Measurements from ENCODE around the gene NFKB2.

NFKB2 gene

DNA sequence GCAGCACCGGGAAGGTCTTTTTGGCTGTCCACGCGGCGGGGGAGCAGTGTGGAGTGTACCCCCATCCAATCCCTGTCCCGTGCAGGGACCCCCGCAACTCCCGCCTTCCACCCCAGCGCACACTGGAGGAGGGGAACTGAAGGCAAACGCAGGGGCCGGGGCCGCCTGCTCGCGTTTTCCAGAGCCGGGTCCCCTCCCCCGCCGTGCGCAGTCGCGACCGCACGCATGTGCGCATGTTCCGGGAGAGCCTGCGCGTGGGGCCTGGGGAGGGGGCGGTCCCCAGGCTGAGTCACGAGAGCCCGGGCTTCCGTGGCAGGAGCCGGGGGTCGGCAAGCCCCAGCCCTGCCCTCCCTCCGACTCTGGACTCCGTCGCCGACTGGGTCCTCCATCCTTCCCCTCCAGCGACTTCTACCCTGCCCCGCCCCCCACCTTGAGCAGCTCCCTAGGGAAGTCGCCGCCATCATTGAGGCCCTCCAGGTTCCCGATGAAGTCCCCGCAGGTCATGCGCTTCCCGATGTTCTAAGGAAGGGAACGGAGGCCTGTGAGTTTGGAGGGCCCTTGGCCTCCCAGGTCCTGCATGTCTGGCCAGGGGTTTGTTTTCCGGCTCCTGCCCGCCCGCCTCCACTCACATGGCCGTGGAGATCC, 15.0 kb downstream of the NFKB2 start:
- no peak for DNase-seq (ENCODE audit: extremely low spot score)
- CTCF ChIA-PET: interaction anchor here (0.6 to 1.0 kb wide), 2 partner anchors 17 to 176 kb away, joined by 3 read pairs; no protein-coding TSS in a partner anchor
- no peak for TF ChIP-seq NFRKB (IDR thresholded peaks at IDR 0.05)
- POLR2A ChIA-PET: interaction anchor here (0.6 to 2.2 kb wide), 5 partner anchors 10 to 22 kb away, joined by 3 to 7 read pairs (median 3); partner anchors contain the start of genes CUEDC2, FBXL15 and NFKB2

DNA sequence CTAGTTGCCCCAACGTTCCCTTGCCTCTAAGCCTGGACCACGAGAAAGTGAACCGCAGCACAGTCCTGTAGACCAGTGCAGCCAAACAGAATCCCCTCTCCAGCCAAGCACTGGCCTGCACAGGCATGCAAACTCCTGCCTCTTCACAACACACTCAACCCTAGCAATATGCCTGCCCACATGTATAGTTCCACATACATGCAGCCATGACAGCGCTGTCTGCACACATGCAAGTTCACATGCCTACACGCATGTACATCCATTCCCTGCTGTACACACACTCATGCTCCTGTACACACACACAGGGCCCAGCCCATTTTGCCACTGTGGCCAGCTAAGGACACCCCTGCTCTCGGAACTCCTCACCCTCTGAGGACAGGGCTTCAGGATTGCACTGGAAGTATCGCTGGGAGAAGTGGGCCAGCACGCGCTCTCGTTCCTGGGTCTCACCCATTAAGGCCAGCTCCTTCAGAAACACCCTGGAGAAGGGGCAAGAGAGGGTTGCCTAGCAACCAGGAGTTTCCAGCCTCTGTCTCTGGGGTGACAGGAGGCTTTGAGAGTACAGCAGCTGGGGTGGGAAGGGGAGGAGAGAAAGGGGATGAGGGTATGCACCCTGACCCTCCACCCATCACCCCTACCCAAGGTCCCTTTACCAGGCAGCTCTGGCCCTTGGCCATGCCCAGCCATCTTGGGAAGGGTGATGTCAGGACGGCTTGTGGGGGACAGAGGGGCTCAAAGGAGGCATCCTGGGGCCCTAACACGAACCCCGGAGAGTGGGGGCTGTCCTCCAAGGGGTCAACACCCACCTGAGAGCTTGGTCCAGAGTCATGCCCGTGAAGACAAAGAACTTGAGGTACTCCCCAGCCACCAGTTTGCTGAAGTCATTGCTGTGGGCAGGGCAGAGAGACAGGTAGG, 16.1 kb downstream of the NFKB2 start:
- DNase-seq (ENCODE audit: extremely low spot score): no peak
- POLR2A ChIA-PET: interaction anchor here (1.1 to 2.2 kb wide), 4 partner anchors 8 to 39 kb away, joined by 3 to 7 read pairs (median 5); partner anchors contain the start of genes CUEDC2, FBXL15 and NFKB2
- TF ChIP-seq L3MBTL2 (conservative IDR thresholded peaks at IDR 0.05) (no peak), ARNT (IDR thresholded peaks at IDR 0.05) (no peak), LEF1 (IDR thresholded peaks at IDR 0.05; ENCODE audit: borderline replicate concordance) (no peak), HDGF (IDR thresholded peaks at IDR 0.05; ENCODE audit: borderline replicate concordance) (no peak), FOXA1 (IDR thresholded peaks at IDR 0.05) (no peak), TARDBP (IDR thresholded peaks at IDR 0.05) (no peak), SP1 (IDR thresholded peaks at IDR 0.05) (no peak), FOXK2 (IDR thresholded peaks at IDR 0.05) (no peak), NFRKB (IDR thresholded peaks at IDR 0.05) (no peak), ELF4 (IDR thresholded peaks at IDR 0.05) (no peak), BHLHE40 (IDR thresholded peaks at IDR 0.05; ENCODE audit: borderline replicate concordance) (no peak)
- CTCF ChIA-PET: interaction anchor here (0.6 to 1.2 kb wide), 3 partner anchors 8 to 242 kb away, joined by 4 to 5 read pairs (median 4); no protein-coding TSS in a partner anchor

GRCh38 chr10:102412293-102412692, 16.8 kb downstream of the NFKB2 start:
- POLR2A ChIA-PET: interaction anchor here (1.4 to 1.7 kb wide), 3 partner anchors 15 to 38 kb away, joined by 3 to 7 read pairs (median 3); partner anchors contain the start of gene CUEDC2
- TF ChIP-seq SUZ12 (IDR thresholded peaks at IDR 0.05) (no peak), L3MBTL2 (conservative IDR thresholded peaks at IDR 0.05) (no peak), LEF1 (IDR thresholded peaks at IDR 0.05; ENCODE audit: borderline replicate concordance) (no peak), CTBP1 (IDR thresholded peaks at IDR 0.05; ENCODE audit: borderline replicate concordance) (no peak), ELF4 (IDR thresholded peaks at IDR 0.05) (no peak), TARDBP (IDR thresholded peaks at IDR 0.05) (no peak), HDGF (IDR thresholded peaks at IDR 0.05; ENCODE audit: borderline replicate concordance) (no peak), SP1 (IDR thresholded peaks at IDR 0.05) (no peak), FOXK2 (IDR thresholded peaks at IDR 0.05) (no peak), BHLHE40 (IDR thresholded peaks at IDR 0.05; ENCODE audit: borderline replicate concordance) (no peak)
- TF ChIP-seq, protein P1, sequence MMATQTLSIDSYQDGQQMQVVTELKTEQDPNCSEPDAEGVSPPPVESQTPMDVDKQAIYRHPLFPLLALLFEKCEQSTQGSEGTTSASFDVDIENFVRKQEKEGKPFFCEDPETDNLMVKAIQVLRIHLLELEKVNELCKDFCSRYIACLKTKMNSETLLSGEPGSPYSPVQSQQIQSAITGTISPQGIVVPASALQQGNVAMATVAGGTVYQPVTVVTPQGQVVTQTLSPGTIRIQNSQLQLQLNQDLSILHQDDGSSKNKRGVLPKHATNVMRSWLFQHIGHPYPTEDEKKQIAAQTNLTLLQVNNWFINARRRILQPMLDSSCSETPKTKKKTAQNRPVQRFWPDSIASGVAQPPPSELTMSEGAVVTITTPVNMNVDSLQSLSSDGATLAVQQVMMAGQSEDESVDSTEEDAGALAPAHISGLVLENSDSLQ (IDR thresholded peaks at IDR 0.05): no peak
- CTCF ChIA-PET: interaction anchor here (1.1 to 1.2 kb wide), 2 partner anchors 9 to 13 kb away, joined by 4 to 5 read pairs; no protein-coding TSS in a partner anchor
- DNase-seq (ENCODE audit: extremely low spot score): no peak

- POLR2A ChIA-PET: interaction anchor here (1.6 to 1.7 kb wide), 2 partner anchors 14 to 37 kb away, joined by 3 to 7 read pairs; no protein-coding TSS in a partner anchor
- no peak for TF ChIP-seq SP1 (IDR thresholded peaks at IDR 0.05)
- DNase-seq (ENCODE audit: extremely low spot score): no peak
- CTCF ChIA-PET: interaction anchor here (1.3 kb wide), 1 partner anchor 10 kb away, joined by 3 read pairs; no protein-coding TSS in a partner anchor
Measured at GRCh38 chr10:102413053-102413705, 17.7 kb downstream of the NFKB2 start.

DNA sequence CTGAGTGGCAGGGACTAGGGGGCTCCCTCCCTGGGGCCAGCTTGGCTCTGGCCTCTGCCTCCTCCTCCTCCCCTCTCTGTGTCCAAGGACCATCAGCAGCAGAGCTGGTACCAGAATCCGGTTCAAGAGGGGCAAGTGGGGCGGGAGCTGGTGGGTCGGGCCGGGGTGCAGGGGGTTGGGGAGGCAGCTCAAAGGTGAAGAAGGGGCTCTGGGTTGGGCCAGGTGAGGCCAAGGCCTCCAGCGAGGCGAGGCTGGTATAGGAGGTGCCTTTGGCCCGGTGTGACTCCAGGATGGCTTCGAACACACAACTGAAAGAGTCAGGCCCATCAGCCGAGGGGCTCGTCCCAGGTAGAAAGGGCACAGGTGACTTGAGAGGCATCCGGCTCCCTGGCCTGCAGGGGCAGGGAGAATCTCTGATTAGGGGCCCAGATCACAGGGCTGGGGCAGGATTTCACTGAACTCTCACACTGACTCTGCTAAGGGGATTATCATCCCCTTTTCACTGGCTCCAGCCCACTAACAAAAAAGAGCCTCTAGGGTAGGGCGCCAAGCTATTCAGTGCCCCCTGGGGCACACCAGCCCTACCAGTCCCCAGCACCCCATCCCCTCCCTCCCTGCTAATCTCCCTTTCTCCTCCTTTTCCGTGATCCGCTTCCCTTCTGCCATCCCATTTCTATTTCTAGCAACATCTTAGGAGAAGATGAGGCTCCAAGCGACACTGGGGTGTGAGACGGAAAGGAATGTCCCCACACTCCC, 18.5 kb downstream of the NFKB2 start:
- CTCF ChIA-PET: interaction anchor here (0.6 to 1.3 kb wide), 2 partner anchors 10 to 594 kb away, joined by 3 to 4 read pairs; no protein-coding TSS in a partner anchor
- TF ChIP-seq FOXA1 (IDR thresholded peaks at IDR 0.05): no peak
- TF ChIP-seq FOXK2 (IDR thresholded peaks at IDR 0.05): no peak

GRCh38 chr10:102414749-102415148, 19.2 kb downstream of the NFKB2 start:
- DNase-seq (ENCODE audit: extremely low spot score): no peak
- ChIA-PET POLR2A (interaction anchor here (0.7 to 1.1 kb wide), 2 partner anchors 18 to 191 kb away, joined by 3 to 4 read pairs; partner anchors contain the start of gene CUEDC2), CTCF (no interaction called here)
- TF ChIP-seq, protein P1 (IDR thresholded peaks at IDR 0.05): no peak
- TF ChIP-seq TARDBP (IDR thresholded peaks at IDR 0.05) (no peak), HDGF (IDR thresholded peaks at IDR 0.05; ENCODE audit: borderline replicate concordance) (no peak), L3MBTL2 (conservative IDR thresholded peaks at IDR 0.05) (no peak)

More for the DNA sequence above, 18.5 kb downstream of the NFKB2 start:
- POLR2A ChIA-PET: interaction anchor here (1.1 to 1.6 kb wide), 2 partner anchors 13 to 190 kb away, joined by 3 read pairs; no protein-coding TSS in a partner anchor
- no peak for DNase-seq (ENCODE audit: extremely low spot score)

All from HEK293T (cell line).